ENCODE results near the gene IL15.

Gene IL15

GRCh38 chr4:141637565-141637964 is 1.2 kb downstream of the IL15 start:
- H3K27ac Mint-ChIP-seq = no peak overlapping the region
- H3K36me3 Mint-ChIP-seq (ENCODE audit: low read depth) = no peaks in the 10 kb centered on the region
- H3K9me3 Mint-ChIP-seq = no peaks in the 10 kb centered on the region
- H3K4me1 Mint-ChIP-seq (ENCODE audit: low read depth) = peaks cover 34% of the 10 kb centered on the region
- peaks cover 30% of the 10 kb centered on the region for H3K27me3 Mint-ChIP-seq
- peak overlapping the region; percentile 93 for H3K4me3 Mint-ChIP-seq

GRCh38 chr4:141638230-141638629 is 1.8 kb downstream of the IL15 start:
- Mint-ChIP-seq H3K9me3 (no peaks in the 10 kb centered on the region), H3K27ac (no peak overlapping the region), H3K36me3 (ENCODE audit: low read depth) (no peaks in the 10 kb centered on the region), H3K4me1 (ENCODE audit: low read depth) (peaks cover 40% of the 10 kb centered on the region), H3K27me3 (peaks cover 30% of the 10 kb centered on the region), H3K4me3 (no peak overlapping the region)

DNA sequence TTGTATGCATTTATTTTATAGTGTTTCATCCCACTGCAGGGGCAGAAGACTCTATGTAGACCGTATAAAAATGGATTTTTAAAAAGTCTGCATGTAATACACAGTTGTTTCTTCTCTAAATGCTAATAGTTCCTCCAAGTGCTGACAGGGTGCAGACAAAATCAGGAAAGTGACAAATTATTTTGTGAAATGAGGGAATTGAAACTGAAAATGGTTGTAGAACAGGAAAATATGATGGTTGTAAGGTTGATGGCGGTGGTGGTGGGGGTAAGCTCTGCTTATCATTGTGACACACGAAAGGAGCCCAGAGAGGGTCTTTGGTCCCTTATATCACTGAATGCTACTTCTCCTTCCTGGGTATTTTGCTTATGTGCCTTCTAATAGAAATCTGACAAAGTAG is 4.3 kb downstream of the IL15 start:
- Mint-ChIP-seq H3K27me3 (peaks cover 26% of the 10 kb centered on the region), H3K36me3 (ENCODE audit: low read depth) (no peaks in the 10 kb centered on the region), H3K4me3 (no peak overlapping the region), H3K27ac (no peak overlapping the region), H3K4me1 (ENCODE audit: low read depth) (peaks cover 45% of the 10 kb centered on the region), H3K9me3 (no peaks in the 10 kb centered on the region)

DNA sequence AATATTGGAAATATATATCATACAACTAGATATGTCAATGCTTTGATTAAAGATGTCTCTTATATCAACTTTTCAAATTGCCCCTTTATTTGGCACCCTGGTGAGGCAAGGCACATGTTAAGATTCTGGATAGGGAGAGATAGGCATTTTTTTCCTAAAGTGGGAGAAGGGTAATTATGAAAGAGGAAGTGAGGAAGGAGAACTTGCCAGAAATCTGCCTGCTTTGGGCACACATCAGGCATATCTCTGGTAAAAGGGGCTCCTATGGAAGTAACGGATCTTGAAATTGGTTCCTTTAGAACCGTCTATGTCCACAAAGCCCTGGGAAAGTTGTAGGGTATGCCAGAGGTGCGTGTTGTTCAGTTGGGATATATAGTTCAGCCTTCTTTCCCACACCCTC is 5.7 kb downstream of the IL15 start:
- no peak overlapping the region for H3K27ac Mint-ChIP-seq
- H3K9me3 Mint-ChIP-seq = no peaks in the 10 kb centered on the region
- H3K27me3 Mint-ChIP-seq = peaks cover 23% of the 10 kb centered on the region
- H3K4me1 Mint-ChIP-seq (ENCODE audit: low read depth) = peaks cover 41% of the 10 kb centered on the region
- H3K4me3 Mint-ChIP-seq = no peak overlapping the region
- H3K36me3 Mint-ChIP-seq (ENCODE audit: low read depth) = no peaks in the 10 kb centered on the region

GRCh38 chr4:141642711-141643110 is 6.3 kb downstream of the IL15 start:
- H3K27me3 Mint-ChIP-seq = peaks cover 22% of the 10 kb centered on the region
- H3K4me1 Mint-ChIP-seq (ENCODE audit: low read depth) = peaks cover 38% of the 10 kb centered on the region
- H3K9me3 Mint-ChIP-seq = no peaks in the 10 kb centered on the region
- H3K36me3 Mint-ChIP-seq (ENCODE audit: low read depth) = no peaks in the 10 kb centered on the region
- no peak overlapping the region for H3K4me3 Mint-ChIP-seq
- H3K27ac Mint-ChIP-seq = no peak overlapping the region

- peaks cover 13% of the 10 kb centered on the region for H3K27me3 Mint-ChIP-seq
- no peaks in the 10 kb centered on the region for H3K9me3 Mint-ChIP-seq
- peaks cover 38% of the 10 kb centered on the region for H3K4me1 Mint-ChIP-seq (ENCODE audit: low read depth)
- no peaks in the 10 kb centered on the region for H3K36me3 Mint-ChIP-seq (ENCODE audit: low read depth)
- no peak overlapping the region for H3K4me3 Mint-ChIP-seq
- H3K27ac Mint-ChIP-seq = no peak overlapping the region
Observed at GRCh38 chr4:141643557-141643956, 7.2 kb downstream of the IL15 start.

GRCh38 chr4:141645611-141646340 is 9.4 kb downstream of the IL15 start:
- Mint-ChIP-seq H3K4me1 (ENCODE audit: low read depth) (peaks cover 22% of the 10 kb centered on the region), H3K27ac (no peak overlapping the region), H3K27me3 (peaks cover 4% of the 10 kb centered on the region), H3K4me3 (no peak overlapping the region), H3K36me3 (ENCODE audit: low read depth) (no peaks in the 10 kb centered on the region), H3K9me3 (no peaks in the 10 kb centered on the region)

DNA sequence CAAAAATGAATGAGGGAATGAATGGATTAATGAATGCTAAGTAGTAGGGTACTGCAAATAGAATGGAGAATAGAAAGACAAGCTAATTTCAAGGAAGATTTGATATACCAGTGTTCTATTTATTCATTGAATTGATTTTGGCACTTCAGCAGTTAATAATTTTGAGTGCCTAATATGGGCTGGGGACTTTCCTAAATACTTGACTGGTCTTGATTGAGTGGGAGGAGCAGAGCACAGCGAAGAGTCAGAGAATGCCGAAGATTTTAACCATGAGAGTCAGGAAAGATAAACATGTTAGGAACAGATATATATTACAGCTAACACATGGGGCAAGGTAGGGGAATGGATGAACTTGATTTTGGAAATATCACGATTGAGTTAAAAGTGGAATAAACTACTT is 10.6 kb downstream of the IL15 start:
- Mint-ChIP-seq H3K4me1 (ENCODE audit: low read depth) (peaks cover 21% of the 10 kb centered on the region), H3K4me3 (no peak overlapping the region), H3K27ac (no peak overlapping the region), H3K36me3 (ENCODE audit: low read depth) (no peaks in the 10 kb centered on the region), H3K27me3 (peaks cover 4% of the 10 kb centered on the region), H3K9me3 (no peaks in the 10 kb centered on the region)

- Mint-ChIP-seq H3K27ac (no peak overlapping the region), H3K4me3 (no peak overlapping the region)
Observed at GRCh38 chr4:141647966-141648365, 11.6 kb downstream of the IL15 start.

DNA sequence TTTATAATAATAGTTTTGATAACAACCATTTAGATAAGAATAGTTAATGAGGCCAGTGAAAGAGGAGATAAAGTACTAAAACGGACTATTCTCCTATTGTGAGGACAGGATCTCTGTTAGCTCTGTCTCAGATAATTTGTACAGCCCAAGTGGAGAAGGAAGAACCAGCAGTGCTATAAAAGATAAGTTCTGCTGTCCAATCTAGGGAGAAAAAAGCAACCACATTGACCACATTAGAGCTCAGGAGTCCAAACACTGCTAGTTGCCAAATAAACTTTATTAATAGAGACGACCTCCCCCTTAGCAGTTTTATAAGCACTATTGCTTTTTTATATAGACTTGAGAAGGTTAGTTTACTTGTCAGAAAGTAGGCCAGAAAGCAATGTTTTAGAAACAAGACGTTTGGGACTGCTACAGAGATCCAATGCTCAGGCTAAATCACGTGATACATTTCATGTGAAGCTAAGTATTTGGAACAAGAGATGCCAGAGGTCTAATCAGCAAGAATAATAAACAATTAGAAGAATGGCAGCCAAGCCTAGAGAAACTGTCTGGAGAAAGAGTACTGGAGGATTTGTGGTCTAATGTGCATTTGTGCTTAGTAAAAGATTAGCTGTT is 15.9 kb downstream of the IL15 start:
- Mint-ChIP-seq H3K4me1 (ENCODE audit: low read depth) (peaks cover 8% of the 10 kb centered on the region), H3K9me3 (no peaks in the 10 kb centered on the region), H3K36me3 (ENCODE audit: low read depth) (no peaks in the 10 kb centered on the region), H3K4me3 (no peak overlapping the region), H3K27me3 (no peaks in the 10 kb centered on the region), H3K27ac (no peak overlapping the region)

More at GRCh38 chr4:141647966-141648365, 11.6 kb downstream of the IL15 start:
- Mint-ChIP-seq H3K9me3 (no peaks in the 10 kb centered on the region), H3K4me1 (ENCODE audit: low read depth) (peaks cover 17% of the 10 kb centered on the region), H3K36me3 (ENCODE audit: low read depth) (no peaks in the 10 kb centered on the region), H3K27me3 (peaks cover 4% of the 10 kb centered on the region)

GRCh38 chr4:141654098-141654497 is 17.7 kb downstream of the IL15 start:
- H3K27me3 Mint-ChIP-seq = no peaks in the 10 kb centered on the region

DNA sequence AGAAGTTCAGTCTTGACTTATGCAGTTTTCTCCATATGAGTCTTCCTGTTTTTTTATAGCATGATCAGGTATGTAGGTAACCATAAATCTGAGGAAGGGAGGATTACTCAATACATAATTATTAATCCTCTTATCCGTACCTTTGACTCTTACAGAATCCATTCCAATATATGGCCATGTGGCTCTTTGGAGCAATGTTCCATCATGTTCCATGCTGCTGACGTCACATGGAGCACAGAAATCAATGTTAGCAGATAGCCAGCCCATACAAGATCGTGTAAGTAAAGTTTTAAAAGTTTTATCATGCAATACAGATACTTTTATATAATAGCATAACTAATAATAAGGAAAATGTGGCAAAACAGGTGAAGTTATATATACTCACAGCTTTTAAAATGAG is 19.6 kb downstream of the IL15 start:
- Mint-ChIP-seq H3K9me3 (no peaks in the 10 kb centered on the region), H3K27me3 (no peaks in the 10 kb centered on the region), H3K4me1 (ENCODE audit: low read depth) (peaks cover 4% of the 10 kb centered on the region), H3K4me3 (no peak overlapping the region), H3K36me3 (ENCODE audit: low read depth) (no peaks in the 10 kb centered on the region), H3K27ac (no peak overlapping the region)

More at GRCh38 chr4:141654098-141654497, 17.7 kb downstream of the IL15 start:
- no peaks in the 10 kb centered on the region for H3K36me3 Mint-ChIP-seq (ENCODE audit: low read depth)
- no peaks in the 10 kb centered on the region for H3K9me3 Mint-ChIP-seq
- no peak overlapping the region for H3K27ac Mint-ChIP-seq
- peaks cover 4% of the 10 kb centered on the region for H3K4me1 Mint-ChIP-seq (ENCODE audit: low read depth)
- H3K4me3 Mint-ChIP-seq = no peak overlapping the region

GRCh38 chr4:141657550-141658250 is 21.3 kb downstream of the IL15 start:
- H3K9me3 Mint-ChIP-seq = no peaks in the 10 kb centered on the region
- H3K36me3 Mint-ChIP-seq (ENCODE audit: low read depth) = no peaks in the 10 kb centered on the region
- peaks cover 4% of the 10 kb centered on the region for H3K4me1 Mint-ChIP-seq (ENCODE audit: low read depth)
- no peaks in the 10 kb centered on the region for H3K27me3 Mint-ChIP-seq
- no peak overlapping the region for H3K27ac Mint-ChIP-seq
- H3K4me3 Mint-ChIP-seq = no peak overlapping the region

- H3K9me3 Mint-ChIP-seq = no peaks in the 10 kb centered on the region
- peaks cover 4% of the 10 kb centered on the region for H3K4me1 Mint-ChIP-seq (ENCODE audit: low read depth)
- no peaks in the 10 kb centered on the region for H3K36me3 Mint-ChIP-seq (ENCODE audit: low read depth)
- H3K27me3 Mint-ChIP-seq = no peaks in the 10 kb centered on the region
- no peak overlapping the region for H3K4me3 Mint-ChIP-seq
- no peak overlapping the region for H3K27ac Mint-ChIP-seq
Observed at GRCh38 chr4:141658309-141658708, 21.9 kb downstream of the IL15 start.

DNA sequence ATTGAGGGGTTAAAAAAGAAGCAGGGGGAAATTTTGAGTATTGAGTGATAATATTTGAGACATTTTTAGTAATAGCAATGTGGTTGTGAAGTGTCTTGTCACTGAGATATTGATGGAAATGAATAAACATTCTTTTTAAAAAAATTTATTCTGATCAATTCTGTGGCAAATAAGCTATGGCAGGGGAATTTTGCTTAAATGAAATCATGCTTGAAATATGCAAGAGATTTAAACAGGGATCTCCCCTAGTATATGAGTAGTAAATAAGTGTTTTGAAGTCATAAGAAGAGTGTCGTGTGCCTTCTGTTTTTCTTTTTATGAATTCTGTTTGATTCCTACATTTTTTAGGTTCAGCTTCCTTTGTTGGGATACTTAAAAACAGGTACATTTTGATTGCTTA is 23.2 kb downstream of the IL15 start:
- Mint-ChIP-seq H3K4me3 (no peak overlapping the region), H3K27me3 (no peaks in the 10 kb centered on the region), H3K27ac (no peak overlapping the region), H3K36me3 (ENCODE audit: low read depth) (no peaks in the 10 kb centered on the region), H3K4me1 (ENCODE audit: low read depth) (peaks cover 4% of the 10 kb centered on the region), H3K9me3 (no peaks in the 10 kb centered on the region)
